K562 (cell line): ENCODE results near the gene RAD52. TPM values are rescaled to one million over a fixed set of nuclear protein-coding genes. Genes with fewer than 3 reads are reported as not detected.

Experiments
- ATAC-seq: fragments of 200-7000 bp; cut with Tn5 transposase; 3 replicates; pipeline ENCODE4 v1.9.1; 2020; ENCODE audit warnings: moderate library complexity
- BruUV-seq: library from RNA; stranded (reverse); fragments of 400-500 nt; replicated peaks from 2 replicates; lab custom pipeline; 2021; lab: Mats Ljungman, UMichigan
- CTCF ChIA-PET: fragments of 300-600 bp; formaldehyde crosslinking; extraction: SDS; loops from one replicate; lab custom pipeline; 2021; ENCODE audit warnings: low intra/inter-chr PET ratio; lab: Yijun Ruan, JAX
- POLR2A ChIA-PET: fragments of 300-600, 350-650 bp; sonication (Branson Sonifier 250); formaldehyde crosslinking; extraction: SDS; loops from one replicate; lab custom pipeline; 2021; ENCODE audit warnings: antibody characterized with exemption, inconsistent platforms; lab: Yijun Ruan, JAX
- DNase-seq, 4 experiments: peaks; one replicate each; pipeline versions ENCODE4 v3.0.0 to v3.0.0-alpha.2; 2011 to 2018; ENCODE audit warnings: low spot score in 3 of 4, mixed read lengths in 3 of 4; ENCODE audit errors: extremely low read depth in 1 of 4
- FAIRE-seq: peaks from 2 replicates; lab custom pipeline; 2011; peaks lifted over from hg19 to GRCh38; lab: Jason Lieb, UNC
- H2AFZ ChIP-seq: 2 replicates; pipeline ENCODE4 v1.6.0; 2011; ENCODE audit warnings: low read depth, low read length, control low read depth, inconsistent platforms
- H3K27ac ChIP-seq: fragments of 200-600 bp; 3 replicates; pipeline ENCODE4 v1.8.0; 2011; ENCODE audit warnings: low read depth, mild to moderate bottlenecking, control low read depth, inconsistent platforms, low read length, moderate library complexity, mixed read lengths; ENCODE audit errors: extremely low read depth
- H3K27me3 ChIP-seq, 2 experiments: fragments of 300-600 bp in 1 of 2; 2 replicates in 1 of 2; 3 replicates in 1 of 2; pipeline versions ENCODE4 v1.6.0 to v1.8.0; 2011; ENCODE audit warnings: inconsistent platforms in 2 of 2, low read length in 2 of 2, mild to moderate bottlenecking in 1 of 2, mixed read lengths in 1 of 2, moderate library complexity in 1 of 2; ENCODE audit not compliant: control insufficient read depth in 2 of 2, insufficient read depth in 2 of 2
- H3K36me3 ChIP-seq: fragments of 300-600 bp; 3 replicates; pipeline ENCODE4 v1.8.0; 2011; ENCODE audit warnings: mild to moderate bottlenecking, low read length, inconsistent platforms; ENCODE audit not compliant: control insufficient read depth, insufficient read depth
- H3K4me1 ChIP-seq, 2 experiments: fragments of 200-600 bp in 1 of 2; replicated peaks in 1 of 2; 2 replicates in 1 of 2; 3 replicates in 1 of 2; pipeline versions ENCODE4 v1.5.1 to v1.8.0; 2011; ENCODE audit warnings: inconsistent platforms in 2 of 2, low read length in 2 of 2, mild to moderate bottlenecking in 1 of 2, mixed read lengths in 1 of 2, moderate library complexity in 1 of 2; ENCODE audit not compliant: control insufficient read depth in 2 of 2, insufficient read depth in 2 of 2
- H3K4me2 ChIP-seq: 2 replicates; pipeline ENCODE4 v1.6.1; 2011; ENCODE audit warnings: low read length, control low read depth, inconsistent platforms, mixed read lengths; ENCODE audit not compliant: insufficient read depth
- H3K4me3 ChIP-seq: fragments of 200-600 bp; sonication (generic), shearing (Covaris generic); 2 replicates; pipeline ENCODE4 v1.5.1; 2016; ENCODE audit warnings: control low read depth, inconsistent platforms
- H3K79me2 ChIP-seq: fragments of 200-600 bp; 3 replicates; pipeline ENCODE4 v1.8.0; 2011; ENCODE audit warnings: low read length, inconsistent platforms; ENCODE audit not compliant: control insufficient read depth, insufficient read depth
- H3K9ac ChIP-seq, 2 experiments: 2 replicates each; pipeline versions ENCODE4 v1.6.0 to v1.6.1; 2011; ENCODE audit warnings: low read depth in 2 of 2, low read length in 2 of 2, control low read depth in 1 of 2, inconsistent platforms in 1 of 2, mild to moderate bottlenecking in 1 of 2, mixed read lengths in 1 of 2; ENCODE audit not compliant: insufficient read depth in 1 of 2
- H3K9me1 ChIP-seq: one replicate; pipeline ENCODE4 v1.6.0; 2011; ENCODE audit warnings: inconsistent platforms, mild to moderate bottlenecking, low read length, moderate library complexity; ENCODE audit not compliant: control insufficient read depth, insufficient read depth
- H3K9me3 ChIP-seq: replicated peaks from 2 replicates; pipeline ENCODE4 v1.5.1; 2011; ENCODE audit warnings: low read depth, low read length, inconsistent platforms; ENCODE audit not compliant: control insufficient read depth, insufficient read depth
- H4K20me1 ChIP-seq: replicated peaks from 2 replicates; pipeline ENCODE4 v1.6.1; 2011; ENCODE audit warnings: low read length, inconsistent platforms, mixed read lengths; ENCODE audit not compliant: control insufficient read depth, insufficient read depth
- HMBOX1 ChIP-seq: sonication (generic); IDR thresholded peaks from 2 replicates; pipeline ENCODE4 v1.6.1; 2016
- IRF9 ChIP-seq: fragments of 450-650 bp; IDR thresholded peaks from 2 replicates; pipeline ENCODE4 v1.6.1; 2016; ENCODE audit warnings: missing biosample characterization, missing genetic modification characterization
- ZNF449 ChIP-seq: fragments of 250-450 bp; sonication (Bioruptor Pico); IDR thresholded peaks from 2 replicates; pipeline ENCODE4 v1.8.0; 2022; ENCODE audit warnings: moderate library complexity, mild to moderate bottlenecking, inconsistent platforms
- in situ Hi-C: fragments of 300-500 bp; cut with MboI; formaldehyde crosslinking; loops from 4 replicates; pipeline ENCODE4 v1.15.0; 2018; ENCODE audit warnings: inconsistent platforms, mixed read lengths
- intact Hi-C: fragments of 100-400 bp; cut with micrococcal nuclease; formaldehyde crosslinking; loops from 2 replicates; pipeline ENCODE4 v1.14.2; 2022
- polyA plus RNA-seq, 8 experiments: library from polyadenylated mRNA; depleted of rRNA in 4 of 8; stranded (reverse) in 5 of 8; unstranded in 3 of 8; fragments of >200 nt; fragmentation: Nextera tagmentation in 2 of 8; fragmentation: Illumina TruSeq in 1 of 8; extraction: Ambion mirVana in 2 of 8; extraction: Trizol in 1 of 8; gene quantifications; 2 replicates each; pipeline versions ENCODE4 v1.2.1 to v1.2.3, GENCODE V29; 2011 to 2014; ENCODE audit warnings: inconsistent platforms in 1 of 8, missing spikeins in 1 of 8
- total RNA-seq, 7 experiments: library from RNA; depleted of rRNA in 6 of 7; stranded (reverse); fragments of >200 nt in 6 of 7; fragmentation: Illumina TruSeq in 2 of 7; extraction: Trizol in 2 of 7; gene quantifications; 2 replicates each; pipeline versions ENCODE4 v1.2.1 to v1.2.3, GENCODE V29; 2011 to 2021; ENCODE audit warnings: low replicate concordance in 1 of 7
- TF ChIP-seq, protein P1 (sequence below): IDR thresholded peaks from 2 replicates; pipeline ENCODE4 v1.6.1; 2011; ENCODE audit not compliant: insufficient read length; ENCODE audit errors: extremely low read depth
- TF ChIP-seq, protein P2 (sequence below): fragments of 200-600 bp; sonication (generic); IDR thresholded peaks from one replicate; pipeline ENCODE4 v1.6.1; 2012; ENCODE audit warnings: mild to moderate bottlenecking, low read depth, low read length, inconsistent platforms

The RAD52 gene
- total and polyA plus RNA-seq, 9 of the 15 experiments (the other 6 are each of a cell fraction or from before 2014, with no cell fraction given), result 1.3 to 15.9 (median 9.3) TPM

- Histone ChIP-seq H2AFZ (no peak overlapping the region), H3K9me1 (no peaks in the 10 kb centered on the region), H3K4me1 (peaks cover 0 to 8% of the 10 kb centered on the region in 2 experiments; a peak in 2 of 5 replicates), H3K79me2 (peaks cover 36% of the 10 kb centered on the region), H4K20me1 (no peaks in the 10 kb centered on the region), H3K27ac (no peak overlapping the region), H3K9ac (no peak overlapping the region), H3K4me2 (no peak overlapping the region), H3K9me3 (no peaks in the 10 kb centered on the region), H3K27me3 (no peaks in the 10 kb centered on the region), H3K4me3 (no peak overlapping the region), H3K36me3 (peaks cover 8% of the 10 kb centered on the region; the same call in 1 of the 3 replicates)
- intact Hi-C loops (loop anchor here (5.0 kb wide), 4 partner anchors 34 to 374 kb away; no protein-coding TSS in a partner anchor), in situ Hi-C loops (loop anchor here (5.0 kb wide), 1 partner anchor 374 kb away; no protein-coding TSS in a partner anchor)
- DNase-seq, result no peak
- CTCF ChIA-PET, result no interaction called here
- BruUV-seq, result no TSS peak
- no peak for ATAC-seq
- no peak for FAIRE-seq
- POLR2A ChIA-PET, result interaction anchor here (0.8 kb wide), 1 partner anchor 554 kb away, joined by 3 read pairs; no protein-coding TSS in a partner anchor
- TF ChIP-seq, protein P1, sequence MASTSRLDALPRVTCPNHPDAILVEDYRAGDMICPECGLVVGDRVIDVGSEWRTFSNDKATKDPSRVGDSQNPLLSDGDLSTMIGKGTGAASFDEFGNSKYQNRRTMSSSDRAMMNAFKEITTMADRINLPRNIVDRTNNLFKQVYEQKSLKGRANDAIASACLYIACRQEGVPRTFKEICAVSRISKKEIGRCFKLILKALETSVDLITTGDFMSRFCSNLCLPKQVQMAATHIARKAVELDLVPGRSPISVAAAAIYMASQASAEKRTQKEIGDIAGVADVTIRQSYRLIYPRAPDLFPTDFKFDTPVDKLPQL, result no peak
- TF ChIP-seq IRF9 (tag) (no peak), HMBOX1 (no peak), ZNF449 (CRISPR knock-in tag) (no peak)
- TF ChIP-seq, protein P2, sequence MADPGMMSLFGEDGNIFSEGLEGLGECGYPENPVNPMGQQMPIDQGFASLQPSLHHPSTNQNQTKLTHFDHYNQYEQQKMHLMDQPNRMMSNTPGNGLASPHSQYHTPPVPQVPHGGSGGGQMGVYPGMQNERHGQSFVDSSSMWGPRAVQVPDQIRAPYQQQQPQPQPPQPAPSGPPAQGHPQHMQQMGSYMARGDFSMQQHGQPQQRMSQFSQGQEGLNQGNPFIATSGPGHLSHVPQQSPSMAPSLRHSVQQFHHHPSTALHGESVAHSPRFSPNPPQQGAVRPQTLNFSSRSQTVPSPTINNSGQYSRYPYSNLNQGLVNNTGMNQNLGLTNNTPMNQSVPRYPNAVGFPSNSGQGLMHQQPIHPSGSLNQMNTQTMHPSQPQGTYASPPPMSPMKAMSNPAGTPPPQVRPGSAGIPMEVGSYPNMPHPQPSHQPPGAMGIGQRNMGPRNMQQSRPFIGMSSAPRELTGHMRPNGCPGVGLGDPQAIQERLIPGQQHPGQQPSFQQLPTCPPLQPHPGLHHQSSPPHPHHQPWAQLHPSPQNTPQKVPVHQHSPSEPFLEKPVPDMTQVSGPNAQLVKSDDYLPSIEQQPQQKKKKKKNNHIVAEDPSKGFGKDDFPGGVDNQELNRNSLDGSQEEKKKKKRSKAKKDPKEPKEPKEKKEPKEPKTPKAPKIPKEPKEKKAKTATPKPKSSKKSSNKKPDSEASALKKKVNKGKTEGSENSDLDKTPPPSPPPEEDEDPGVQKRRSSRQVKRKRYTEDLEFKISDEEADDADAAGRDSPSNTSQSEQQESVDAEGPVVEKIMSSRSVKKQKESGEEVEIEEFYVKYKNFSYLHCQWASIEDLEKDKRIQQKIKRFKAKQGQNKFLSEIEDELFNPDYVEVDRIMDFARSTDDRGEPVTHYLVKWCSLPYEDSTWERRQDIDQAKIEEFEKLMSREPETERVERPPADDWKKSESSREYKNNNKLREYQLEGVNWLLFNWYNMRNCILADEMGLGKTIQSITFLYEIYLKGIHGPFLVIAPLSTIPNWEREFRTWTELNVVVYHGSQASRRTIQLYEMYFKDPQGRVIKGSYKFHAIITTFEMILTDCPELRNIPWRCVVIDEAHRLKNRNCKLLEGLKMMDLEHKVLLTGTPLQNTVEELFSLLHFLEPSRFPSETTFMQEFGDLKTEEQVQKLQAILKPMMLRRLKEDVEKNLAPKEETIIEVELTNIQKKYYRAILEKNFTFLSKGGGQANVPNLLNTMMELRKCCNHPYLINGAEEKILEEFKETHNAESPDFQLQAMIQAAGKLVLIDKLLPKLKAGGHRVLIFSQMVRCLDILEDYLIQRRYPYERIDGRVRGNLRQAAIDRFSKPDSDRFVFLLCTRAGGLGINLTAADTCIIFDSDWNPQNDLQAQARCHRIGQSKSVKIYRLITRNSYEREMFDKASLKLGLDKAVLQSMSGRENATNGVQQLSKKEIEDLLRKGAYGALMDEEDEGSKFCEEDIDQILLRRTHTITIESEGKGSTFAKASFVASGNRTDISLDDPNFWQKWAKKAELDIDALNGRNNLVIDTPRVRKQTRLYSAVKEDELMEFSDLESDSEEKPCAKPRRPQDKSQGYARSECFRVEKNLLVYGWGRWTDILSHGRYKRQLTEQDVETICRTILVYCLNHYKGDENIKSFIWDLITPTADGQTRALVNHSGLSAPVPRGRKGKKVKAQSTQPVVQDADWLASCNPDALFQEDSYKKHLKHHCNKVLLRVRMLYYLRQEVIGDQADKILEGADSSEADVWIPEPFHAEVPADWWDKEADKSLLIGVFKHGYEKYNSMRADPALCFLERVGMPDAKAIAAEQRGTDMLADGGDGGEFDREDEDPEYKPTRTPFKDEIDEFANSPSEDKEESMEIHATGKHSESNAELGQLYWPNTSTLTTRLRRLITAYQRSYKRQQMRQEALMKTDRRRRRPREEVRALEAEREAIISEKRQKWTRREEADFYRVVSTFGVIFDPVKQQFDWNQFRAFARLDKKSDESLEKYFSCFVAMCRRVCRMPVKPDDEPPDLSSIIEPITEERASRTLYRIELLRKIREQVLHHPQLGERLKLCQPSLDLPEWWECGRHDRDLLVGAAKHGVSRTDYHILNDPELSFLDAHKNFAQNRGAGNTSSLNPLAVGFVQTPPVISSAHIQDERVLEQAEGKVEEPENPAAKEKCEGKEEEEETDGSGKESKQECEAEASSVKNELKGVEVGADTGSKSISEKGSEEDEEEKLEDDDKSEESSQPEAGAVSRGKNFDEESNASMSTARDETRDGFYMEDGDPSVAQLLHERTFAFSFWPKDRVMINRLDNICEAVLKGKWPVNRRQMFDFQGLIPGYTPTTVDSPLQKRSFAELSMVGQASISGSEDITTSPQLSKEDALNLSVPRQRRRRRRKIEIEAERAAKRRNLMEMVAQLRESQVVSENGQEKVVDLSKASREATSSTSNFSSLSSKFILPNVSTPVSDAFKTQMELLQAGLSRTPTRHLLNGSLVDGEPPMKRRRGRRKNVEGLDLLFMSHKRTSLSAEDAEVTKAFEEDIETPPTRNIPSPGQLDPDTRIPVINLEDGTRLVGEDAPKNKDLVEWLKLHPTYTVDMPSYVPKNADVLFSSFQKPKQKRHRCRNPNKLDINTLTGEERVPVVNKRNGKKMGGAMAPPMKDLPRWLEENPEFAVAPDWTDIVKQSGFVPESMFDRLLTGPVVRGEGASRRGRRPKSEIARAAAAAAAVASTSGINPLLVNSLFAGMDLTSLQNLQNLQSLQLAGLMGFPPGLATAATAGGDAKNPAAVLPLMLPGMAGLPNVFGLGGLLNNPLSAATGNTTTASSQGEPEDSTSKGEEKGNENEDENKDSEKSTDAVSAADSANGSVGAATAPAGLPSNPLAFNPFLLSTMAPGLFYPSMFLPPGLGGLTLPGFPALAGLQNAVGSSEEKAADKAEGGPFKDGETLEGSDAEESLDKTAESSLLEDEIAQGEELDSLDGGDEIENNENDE, result no peak
Observed at GRCh38 chr12:946212-946611, 3.3 kb downstream of the RAD52 start.
